H1 (cell line): Measurements from ENCODE around the gene MOV10L1. TPM values are rescaled to one million over a fixed set of nuclear protein-coding genes. Genes with fewer than 3 reads are reported as not detected.

ENCODE experiments used
- ATF2 ChIP-seq: IDR thresholded peaks from 2 replicates; pipeline ENCODE4 v1.6.1; 2012; ENCODE audit warnings: low read length, inconsistent platforms
- SP2 ChIP-seq: IDR thresholded peaks from 2 replicates; pipeline ENCODE4 v1.6.1; 2012; ENCODE audit warnings: mild to moderate bottlenecking, low read length, inconsistent platforms
- polyA plus RNA-seq, 7 experiments: library from polyadenylated mRNA; depleted of rRNA in 3 of 7; stranded (reverse) in 5 of 7; unstranded in 2 of 7; fragments of >200 nt in 5 of 7; fragments of 200-250 nt in 2 of 7; gene quantifications; 1 replicate in 5 of 7; 2 replicates in 1 of 7; 4 replicates in 1 of 7; pipeline versions ENCODE4 v1.2.1 to v1.2.3, GENCODE V29; 2011 to 2013; ENCODE audit warnings: missing spikeins in 2 of 7, mixed read lengths in 2 of 7
- total RNA-seq: library from RNA; stranded (reverse); fragmentation: NEBNext Ultra II Directional; extraction: Animal tissue kit (Norgen Biotek cat#: 25700); gene quantifications from 2 replicates; pipeline ENCODE4 v1.2.1, GENCODE V29; 2021

Gene MOV10L1
- total and polyA plus RNA-seq, 2 of the 8 experiments (the other 6 are each of a cell fraction or from before 2014, with no cell fraction given): 0.32 TPM; not detected in 1

- TF ChIP-seq ATF2 (no peak), SP2 (no peak)
Measured at GRCh38 chr22:50078761-50079160, 11.0 kb upstream of the MOV10L1 start (continued).
